Neural crest cell (in vitro differentiated cells): Measurements from ENCODE around the gene ANKHD1. TPM values are rescaled to one million over a fixed set of nuclear protein-coding genes. Genes with fewer than 3 reads are reported as not detected.

Experiments
- DNase-seq: peaks from one replicate; pipeline ENCODE4 v3.0.0; 2021; ENCODE audit warnings: low read depth, mixed read lengths, low spot score
- H3K27ac Mint-ChIP-seq: one replicate; pipeline ENCODE4 v1.8.0; 2021; ENCODE audit warnings: mild to moderate bottlenecking, mixed read lengths; ENCODE audit not compliant: unreplicated experiment
- H3K27me3 Mint-ChIP-seq: 2 replicates; pipeline ENCODE4 v1.8.0; 2021; ENCODE audit warnings: low read depth, mild to moderate bottlenecking, mixed read lengths
- H3K36me3 Mint-ChIP-seq: 2 replicates; pipeline ENCODE4 v1.8.0; 2021; ENCODE audit warnings: low read depth, mild to moderate bottlenecking, mixed read lengths
- H3K4me1 Mint-ChIP-seq: 2 replicates; pipeline ENCODE4 v1.8.0; 2021; ENCODE audit warnings: mixed read lengths
- H3K4me3 Mint-ChIP-seq: one replicate; pipeline ENCODE4 v1.8.0; 2021; ENCODE audit warnings: mild to moderate bottlenecking, mixed read lengths
- H3K9me3 Mint-ChIP-seq: 2 replicates; pipeline ENCODE4 v1.8.0; 2021; ENCODE audit warnings: mixed read lengths
- total RNA-seq: library from RNA; stranded (reverse); gene quantifications from 2 replicates; pipeline ENCODE4 v1.2.1, GENCODE V29; 2021
- TF ChIP-seq, protein P1 (sequence below): fragments of 200-600 bp; sonication (generic); conservative IDR thresholded peaks from 2 replicates; pipeline ENCODE4 v1.5.0; 2021; ENCODE audit warnings: antibody characterized with exemption, mild to moderate bottlenecking

Gene ANKHD1
- total RNA-seq, 1 donor from 2014 or later: 152 TPM

DNA sequence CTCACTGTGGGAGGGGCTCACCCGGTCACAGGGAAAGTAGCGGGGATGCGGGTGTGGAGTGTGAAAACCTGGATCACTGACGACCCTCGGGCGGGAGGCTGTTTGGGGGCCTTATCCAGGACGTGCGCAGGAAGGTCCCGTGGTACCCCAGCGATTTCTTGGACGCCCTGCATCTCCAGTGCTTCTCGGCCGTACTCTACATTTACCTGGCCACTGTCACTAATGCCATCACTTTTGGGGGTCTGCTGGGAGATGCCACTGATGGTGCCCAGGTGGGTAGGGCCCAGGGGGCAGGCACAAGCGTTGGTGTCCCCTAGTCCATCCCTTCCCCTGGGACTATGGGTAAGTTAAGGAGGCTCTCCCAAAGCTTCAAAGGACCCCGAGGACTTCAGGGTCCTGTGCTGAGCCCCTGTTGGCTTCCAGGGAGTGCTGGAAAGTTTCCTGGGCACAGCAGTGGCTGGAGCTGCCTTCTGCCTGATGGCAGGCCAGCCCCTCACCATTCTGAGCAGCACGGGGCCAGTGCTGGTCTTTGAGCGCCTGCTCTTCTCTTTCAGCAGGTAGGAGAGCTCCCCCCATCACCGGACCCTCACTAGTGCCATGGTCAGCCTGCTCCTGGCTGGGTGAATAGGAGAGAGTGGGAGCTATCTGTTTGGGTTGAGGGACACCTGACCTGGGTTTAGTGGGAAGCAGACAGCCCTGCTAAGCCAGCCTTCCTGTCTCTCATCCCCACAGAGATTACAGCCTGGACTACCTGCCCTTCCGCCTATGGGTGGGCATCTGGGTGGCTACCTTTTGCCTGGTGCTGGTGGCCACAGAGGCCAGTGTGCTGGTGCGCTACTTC is 37.8 kb upstream of the ANKHD1 start:
- Mint-ChIP-seq H3K27me3 (no peaks in the 10 kb centered on the region), H3K27ac (no peak overlapping the region), H3K4me1 (peaks cover 4% of the 10 kb centered on the region), H3K36me3 (no peaks in the 10 kb centered on the region), H3K9me3 (no peaks in the 10 kb centered on the region), H3K4me3 (no peak overlapping the region)
- TF ChIP-seq, protein P1, sequence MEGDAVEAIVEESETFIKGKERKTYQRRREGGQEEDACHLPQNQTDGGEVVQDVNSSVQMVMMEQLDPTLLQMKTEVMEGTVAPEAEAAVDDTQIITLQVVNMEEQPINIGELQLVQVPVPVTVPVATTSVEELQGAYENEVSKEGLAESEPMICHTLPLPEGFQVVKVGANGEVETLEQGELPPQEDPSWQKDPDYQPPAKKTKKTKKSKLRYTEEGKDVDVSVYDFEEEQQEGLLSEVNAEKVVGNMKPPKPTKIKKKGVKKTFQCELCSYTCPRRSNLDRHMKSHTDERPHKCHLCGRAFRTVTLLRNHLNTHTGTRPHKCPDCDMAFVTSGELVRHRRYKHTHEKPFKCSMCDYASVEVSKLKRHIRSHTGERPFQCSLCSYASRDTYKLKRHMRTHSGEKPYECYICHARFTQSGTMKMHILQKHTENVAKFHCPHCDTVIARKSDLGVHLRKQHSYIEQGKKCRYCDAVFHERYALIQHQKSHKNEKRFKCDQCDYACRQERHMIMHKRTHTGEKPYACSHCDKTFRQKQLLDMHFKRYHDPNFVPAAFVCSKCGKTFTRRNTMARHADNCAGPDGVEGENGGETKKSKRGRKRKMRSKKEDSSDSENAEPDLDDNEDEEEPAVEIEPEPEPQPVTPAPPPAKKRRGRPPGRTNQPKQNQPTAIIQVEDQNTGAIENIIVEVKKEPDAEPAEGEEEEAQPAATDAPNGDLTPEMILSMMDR: no peak
- no peak for DNase-seq

DNA sequence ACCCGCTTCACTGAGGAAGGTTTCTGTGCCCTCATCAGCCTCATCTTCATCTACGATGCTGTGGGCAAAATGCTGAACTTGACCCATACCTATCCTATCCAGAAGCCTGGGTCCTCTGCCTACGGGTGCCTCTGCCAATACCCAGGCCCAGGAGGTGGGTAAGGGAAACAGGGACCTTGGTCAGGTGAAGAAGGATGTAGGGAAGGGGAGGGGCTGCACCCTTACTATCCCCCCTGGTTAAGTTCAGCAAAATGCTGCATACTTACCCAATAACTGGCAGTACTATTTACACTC is 37.2 kb upstream of the ANKHD1 start:
- no peaks in the 10 kb centered on the region for H3K9me3 Mint-ChIP-seq
- H3K4me1 Mint-ChIP-seq: peaks cover 4% of the 10 kb centered on the region
- TF ChIP-seq, protein P1: no peak
- no peaks in the 10 kb centered on the region for H3K27me3 Mint-ChIP-seq
- no peak for DNase-seq
- H3K27ac Mint-ChIP-seq: no peak overlapping the region
- no peak overlapping the region for H3K4me3 Mint-ChIP-seq
- no peaks in the 10 kb centered on the region for H3K36me3 Mint-ChIP-seq

DNA sequence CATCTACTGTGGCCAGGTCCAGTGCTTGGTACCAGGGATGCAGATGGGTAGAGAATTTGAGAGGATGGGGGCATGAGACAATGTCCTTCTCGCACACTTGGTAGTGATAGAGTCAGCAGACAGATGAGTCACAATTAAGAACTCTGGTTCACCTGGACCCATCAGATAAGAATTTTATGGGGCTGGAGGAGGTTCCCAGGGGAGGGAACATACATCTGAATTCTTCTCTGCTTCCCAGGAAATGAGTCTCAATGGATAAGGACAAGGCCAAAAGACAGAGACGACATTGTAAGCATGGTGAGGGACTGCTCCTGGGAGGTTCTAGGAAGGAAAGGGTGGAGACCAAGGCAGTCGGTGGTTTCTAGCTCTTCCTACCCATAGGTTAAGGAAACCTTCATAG is 36.4 kb upstream of the ANKHD1 start:
- H3K9me3 Mint-ChIP-seq: no peaks in the 10 kb centered on the region
- H3K36me3 Mint-ChIP-seq: no peaks in the 10 kb centered on the region
- TF ChIP-seq, protein P1: no peak
- H3K4me3 Mint-ChIP-seq: no peak overlapping the region
- DNase-seq: no peak
- H3K27ac Mint-ChIP-seq: no peak overlapping the region
- H3K4me1 Mint-ChIP-seq: peaks cover 4% of the 10 kb centered on the region
- no peaks in the 10 kb centered on the region for H3K27me3 Mint-ChIP-seq

DNA sequence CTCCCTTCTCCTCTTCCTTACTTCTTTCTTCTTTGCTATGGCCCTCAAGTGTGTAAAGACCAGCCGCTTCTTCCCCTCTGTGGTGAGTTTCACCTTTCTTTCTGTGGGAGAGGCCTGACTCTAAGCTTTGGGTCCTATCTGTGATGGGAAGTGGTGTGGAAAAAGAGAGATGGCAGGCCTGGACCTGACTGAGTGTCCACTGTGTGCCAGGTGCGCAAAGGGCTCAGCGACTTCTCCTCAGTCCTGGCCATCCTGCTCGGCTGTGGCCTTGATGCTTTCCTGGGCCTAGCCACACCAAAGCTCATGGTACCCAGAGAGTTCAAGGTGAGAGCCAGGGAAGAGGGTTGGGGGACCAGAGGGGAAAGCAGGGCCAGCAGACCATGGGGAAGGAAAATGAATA is 35.7 kb upstream of the ANKHD1 start:
- no peak overlapping the region for H3K4me3 Mint-ChIP-seq
- no peak overlapping the region for H3K27ac Mint-ChIP-seq

GRCh38 chr5:140366589-140367255 is 34.9 kb upstream of the ANKHD1 start:
- H3K9me3 Mint-ChIP-seq: no peaks in the 10 kb centered on the region
- no peak for DNase-seq
- H3K27me3 Mint-ChIP-seq: no peaks in the 10 kb centered on the region
- TF ChIP-seq, protein P1: no peak
- no peaks in the 10 kb centered on the region for H3K36me3 Mint-ChIP-seq
- H3K27ac Mint-ChIP-seq: no peak overlapping the region
- H3K4me3 Mint-ChIP-seq: no peak overlapping the region
- H3K4me1 Mint-ChIP-seq: peaks cover 4% of the 10 kb centered on the region

More for the DNA sequence above, 35.7 kb upstream of the ANKHD1 start:
- peaks cover 4% of the 10 kb centered on the region for H3K4me1 Mint-ChIP-seq
- H3K27me3 Mint-ChIP-seq: no peaks in the 10 kb centered on the region
- TF ChIP-seq, protein P1: no peak
- no peaks in the 10 kb centered on the region for H3K36me3 Mint-ChIP-seq
- DNase-seq: no peak
- no peaks in the 10 kb centered on the region for H3K9me3 Mint-ChIP-seq
